Measurements from ENCODE around the gene EFR3B. TPM values are rescaled to one million over a fixed set of nuclear protein-coding genes. Genes with fewer than 3 reads are reported as not detected.

EFR3B gene
- total RNA-seq, 1 experiment from 2014 or later = 7.0 TPM

DNA sequence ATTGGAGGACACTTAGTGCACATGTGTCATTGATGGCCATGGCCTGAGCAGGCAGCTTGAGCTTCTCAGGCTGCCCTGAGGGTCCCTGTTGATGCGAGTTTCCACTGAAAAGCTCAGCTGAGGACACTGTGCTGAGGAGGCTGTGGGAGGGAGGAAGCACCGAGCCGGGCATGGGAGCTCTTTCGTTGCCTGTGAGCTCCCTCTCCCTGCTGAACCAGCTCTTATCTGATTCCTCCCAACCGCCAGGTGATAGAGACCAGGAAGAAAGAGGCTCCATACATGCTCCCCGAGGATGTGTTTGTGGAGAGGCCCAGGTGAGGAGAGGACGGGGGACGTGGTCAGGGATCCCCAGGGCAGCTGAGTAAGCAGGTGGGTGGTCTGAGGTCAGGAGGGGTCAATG is 99.2 kb downstream of the EFR3B start:
- Histone ChIP-seq H2AK5ac (ENCODE audit: insufficient read length, low read length) (no peak overlapping the region), H2BK12ac (ENCODE audit: insufficient read length, low read depth, low read length) (no peak overlapping the region), H3K4me1 (ENCODE audit: insufficient read depth, low read length) (no peaks in the 10 kb centered on the region), H3K9me3 (ENCODE audit: control insufficient read depth, low read depth, low read length) (no peaks in the 10 kb centered on the region), H3K27me3 (ENCODE audit: insufficient read depth, low read length) (no peaks in the 10 kb centered on the region), H3K4ac (ENCODE audit: low read depth, low read length) (no peak overlapping the region), H2BK15ac (ENCODE audit: low read depth, low read length) (no peak overlapping the region), H3K56ac (ENCODE audit: insufficient read length, low read depth, low read length) (no peak overlapping the region), H3K79me2 (ENCODE audit: insufficient read depth, low read length) (no peaks in the 10 kb centered on the region), H4K91ac (ENCODE audit: insufficient read length, low read depth, low read length) (no peak overlapping the region), H3K23me2 (ENCODE audit: insufficient read length, low read depth, low read length, poor library complexity, severe bottlenecking) (no peaks in the 10 kb centered on the region), H2BK5ac (ENCODE audit: insufficient read length, low read length) (no peak overlapping the region), H2BK120ac (ENCODE audit: low read depth, low read length, poor library complexity, severe bottlenecking) (no peak overlapping the region), H3T11ph (ENCODE audit: low read length) (no peak overlapping the region), H3K14ac (ENCODE audit: insufficient read depth, low read length) (no peak overlapping the region), H2AFZ (ENCODE audit: low read length) (no peak overlapping the region), H4K8ac (replicated peaks; ENCODE audit: insufficient read length, low read depth, low read length) (no peak overlapping the region), H3K23ac (ENCODE audit: insufficient read length, low read depth, low read length) (no peak overlapping the region), H4K5ac (ENCODE audit: insufficient read length, low read depth, low read length) (no peak overlapping the region), H3K4me2 (ENCODE audit: insufficient read depth, insufficient read length, low read length) (no peak overlapping the region), H4K20me1 (ENCODE audit: control insufficient read depth, insufficient read depth, insufficient read length) (no peaks in the 10 kb centered on the region), H2BK20ac (ENCODE audit: low read depth, low read length, poor library complexity, severe bottlenecking) (no peak overlapping the region), H3K9ac (ENCODE audit: extremely low read depth, insufficient read length, low read length) (no peak overlapping the region), H3K18ac (ENCODE audit: insufficient read length, low read depth, low read length) (no peak overlapping the region), H3K27ac (ENCODE audit: insufficient read length, low read depth, low read length) (no peak overlapping the region), H3K79me1 (ENCODE audit: insufficient read depth, low read depth, low read length, poor library complexity, severe bottlenecking) (no peaks in the 10 kb centered on the region)
- Mint-ChIP-seq H3K9me3 (no peaks in the 10 kb centered on the region), H3K4me1 (no peaks in the 10 kb centered on the region), H3K36me3 (ENCODE audit: insufficient read depth in 1 of 3, low read depth in 3 of 3) (peaks cover 0 to 15% (median 6%) of the 10 kb centered on the region in 3 experiments; a peak in 4 of 7 replicates), H3K27ac (no peak overlapping the region; a peak in 1 of 7 replicates), H3K4me3 (no peak overlapping the region), H3K27me3 (ENCODE audit: low read depth) (no peaks in the 10 kb centered on the region)
- no peak for DNase-seq
- no CpG with 5 or more reads among the region's 8 CpGs for WGBS (ENCODE audit: extremely low coverage, insufficient read length, low lambda C conversion rate)
- TF ChIP-seq, protein P1, sequence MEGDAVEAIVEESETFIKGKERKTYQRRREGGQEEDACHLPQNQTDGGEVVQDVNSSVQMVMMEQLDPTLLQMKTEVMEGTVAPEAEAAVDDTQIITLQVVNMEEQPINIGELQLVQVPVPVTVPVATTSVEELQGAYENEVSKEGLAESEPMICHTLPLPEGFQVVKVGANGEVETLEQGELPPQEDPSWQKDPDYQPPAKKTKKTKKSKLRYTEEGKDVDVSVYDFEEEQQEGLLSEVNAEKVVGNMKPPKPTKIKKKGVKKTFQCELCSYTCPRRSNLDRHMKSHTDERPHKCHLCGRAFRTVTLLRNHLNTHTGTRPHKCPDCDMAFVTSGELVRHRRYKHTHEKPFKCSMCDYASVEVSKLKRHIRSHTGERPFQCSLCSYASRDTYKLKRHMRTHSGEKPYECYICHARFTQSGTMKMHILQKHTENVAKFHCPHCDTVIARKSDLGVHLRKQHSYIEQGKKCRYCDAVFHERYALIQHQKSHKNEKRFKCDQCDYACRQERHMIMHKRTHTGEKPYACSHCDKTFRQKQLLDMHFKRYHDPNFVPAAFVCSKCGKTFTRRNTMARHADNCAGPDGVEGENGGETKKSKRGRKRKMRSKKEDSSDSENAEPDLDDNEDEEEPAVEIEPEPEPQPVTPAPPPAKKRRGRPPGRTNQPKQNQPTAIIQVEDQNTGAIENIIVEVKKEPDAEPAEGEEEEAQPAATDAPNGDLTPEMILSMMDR (conservative IDR thresholded peaks at IDR 0.05) = no peak
